Hepatocyte (in vitro differentiated cells): Measurements from ENCODE around the gene STS.

Experiments
- EZH2 ChIP-seq: fragments of 200-600 bp; sonication (generic); IDR thresholded peaks from 2 replicates; pipeline ENCODE4 v1.6.1; 2016; ENCODE audit warnings: antibody characterized with exemption, mild to moderate bottlenecking, borderline replicate concordance
- EZH2phosphoT487 ChIP-seq: fragments of 200-600 bp; sonication (generic); IDR thresholded peaks from one replicate; pipeline ENCODE4 v1.6.1; 2018; ENCODE audit warnings: antibody characterized with exemption, mild to moderate bottlenecking, low read depth, moderate library complexity; ENCODE audit not compliant: unreplicated experiment, severe bottlenecking
- TF ChIP-seq, protein P1 (sequence below): fragments of 200-600 bp; sonication (generic); IDR thresholded peaks from 2 replicates; pipeline ENCODE4 v1.5.1; 2016; ENCODE audit warnings: antibody characterized with exemption, mild to moderate bottlenecking; ENCODE audit not compliant: poor library complexity

DNA sequence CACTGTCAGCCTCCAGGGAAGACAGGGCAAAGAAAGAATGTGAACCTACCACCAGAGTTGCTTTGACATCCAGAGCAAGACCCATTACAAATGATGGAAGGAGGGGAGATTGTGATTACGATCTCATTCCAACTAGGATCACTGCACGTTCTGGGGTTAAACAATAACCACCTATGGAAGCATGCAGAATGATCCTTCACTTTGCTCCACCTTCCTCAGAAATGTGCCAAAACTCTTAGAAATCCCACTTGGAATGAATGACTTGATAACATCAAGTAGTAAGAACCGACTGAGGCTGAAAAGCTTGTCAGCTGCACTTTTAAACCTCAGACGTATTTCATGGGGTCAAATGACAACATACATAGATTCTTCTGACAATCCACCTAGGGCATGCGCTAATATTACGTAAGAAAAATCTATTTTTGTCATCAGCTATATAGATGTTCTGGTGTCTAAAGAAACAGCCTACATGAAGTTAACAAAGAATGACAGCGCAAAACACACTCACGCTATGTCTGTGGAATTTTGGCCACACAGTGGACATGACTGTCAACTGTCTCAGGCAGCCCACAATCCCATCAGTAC lies 3.5 kb upstream of the STS start:
- TF ChIP-seq, protein P1, sequence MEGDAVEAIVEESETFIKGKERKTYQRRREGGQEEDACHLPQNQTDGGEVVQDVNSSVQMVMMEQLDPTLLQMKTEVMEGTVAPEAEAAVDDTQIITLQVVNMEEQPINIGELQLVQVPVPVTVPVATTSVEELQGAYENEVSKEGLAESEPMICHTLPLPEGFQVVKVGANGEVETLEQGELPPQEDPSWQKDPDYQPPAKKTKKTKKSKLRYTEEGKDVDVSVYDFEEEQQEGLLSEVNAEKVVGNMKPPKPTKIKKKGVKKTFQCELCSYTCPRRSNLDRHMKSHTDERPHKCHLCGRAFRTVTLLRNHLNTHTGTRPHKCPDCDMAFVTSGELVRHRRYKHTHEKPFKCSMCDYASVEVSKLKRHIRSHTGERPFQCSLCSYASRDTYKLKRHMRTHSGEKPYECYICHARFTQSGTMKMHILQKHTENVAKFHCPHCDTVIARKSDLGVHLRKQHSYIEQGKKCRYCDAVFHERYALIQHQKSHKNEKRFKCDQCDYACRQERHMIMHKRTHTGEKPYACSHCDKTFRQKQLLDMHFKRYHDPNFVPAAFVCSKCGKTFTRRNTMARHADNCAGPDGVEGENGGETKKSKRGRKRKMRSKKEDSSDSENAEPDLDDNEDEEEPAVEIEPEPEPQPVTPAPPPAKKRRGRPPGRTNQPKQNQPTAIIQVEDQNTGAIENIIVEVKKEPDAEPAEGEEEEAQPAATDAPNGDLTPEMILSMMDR: no peak
- TF ChIP-seq EZH2phosphoT487: no peak
- TF ChIP-seq EZH2: no peak
